HG03342 (cell line): ENCODE results near the gene RHBDF1.

Experiments used
- ATAC-seq: cut with Tn5 transposase; IDR thresholded peaks from one replicate; pipeline ENCODE4 v1.9.1; 2021; ENCODE audit warnings: mild to moderate bottlenecking, moderate library complexity; ENCODE audit not compliant: unreplicated experiment

Gene RHBDF1

DNA sequence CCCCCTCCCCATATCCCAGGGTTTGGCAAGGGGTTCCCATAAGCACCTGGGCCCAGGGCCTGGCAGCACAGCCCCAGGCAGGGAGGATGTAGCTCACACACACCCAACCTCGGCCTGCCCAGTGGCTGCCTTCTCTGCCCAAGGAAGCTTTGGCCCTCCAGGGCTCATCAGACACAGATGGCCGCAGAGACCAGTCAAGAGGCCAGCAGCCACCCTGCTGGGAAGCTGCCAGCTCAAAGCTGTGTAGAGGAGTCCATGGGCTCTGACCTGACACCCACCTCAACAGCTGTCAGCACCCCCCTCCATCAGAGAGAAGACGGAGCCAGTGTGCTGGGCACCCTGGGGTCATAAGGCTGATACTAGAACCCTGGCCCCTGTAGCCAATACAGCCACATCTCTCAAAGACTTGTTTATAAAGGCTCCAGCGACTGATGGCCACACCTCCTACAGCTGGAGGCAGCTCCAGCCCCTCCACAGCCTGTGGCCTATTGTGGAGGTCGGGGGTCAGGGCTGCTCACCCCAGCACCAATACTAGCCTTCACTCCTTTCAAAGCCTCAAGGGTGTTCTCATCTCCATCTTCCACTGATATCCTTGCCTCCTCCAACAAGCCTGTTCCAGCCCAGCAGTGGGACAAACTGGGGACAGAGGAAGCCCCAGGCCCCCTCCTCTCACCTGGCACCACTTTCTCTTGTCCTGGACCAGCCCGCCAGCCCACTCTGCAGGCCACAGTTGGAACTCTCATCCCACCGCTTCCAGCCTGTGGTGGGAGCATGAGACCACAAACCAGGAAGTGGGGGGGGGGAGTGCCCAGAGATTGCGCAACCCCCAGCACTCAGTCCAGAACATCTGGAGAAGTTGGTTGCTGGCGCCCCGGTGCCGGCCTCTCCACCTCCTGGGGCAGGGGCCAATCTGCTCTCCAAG, 3.4 kb upstream of the RHBDF1 start:
- no peak for ATAC-seq

DNA sequence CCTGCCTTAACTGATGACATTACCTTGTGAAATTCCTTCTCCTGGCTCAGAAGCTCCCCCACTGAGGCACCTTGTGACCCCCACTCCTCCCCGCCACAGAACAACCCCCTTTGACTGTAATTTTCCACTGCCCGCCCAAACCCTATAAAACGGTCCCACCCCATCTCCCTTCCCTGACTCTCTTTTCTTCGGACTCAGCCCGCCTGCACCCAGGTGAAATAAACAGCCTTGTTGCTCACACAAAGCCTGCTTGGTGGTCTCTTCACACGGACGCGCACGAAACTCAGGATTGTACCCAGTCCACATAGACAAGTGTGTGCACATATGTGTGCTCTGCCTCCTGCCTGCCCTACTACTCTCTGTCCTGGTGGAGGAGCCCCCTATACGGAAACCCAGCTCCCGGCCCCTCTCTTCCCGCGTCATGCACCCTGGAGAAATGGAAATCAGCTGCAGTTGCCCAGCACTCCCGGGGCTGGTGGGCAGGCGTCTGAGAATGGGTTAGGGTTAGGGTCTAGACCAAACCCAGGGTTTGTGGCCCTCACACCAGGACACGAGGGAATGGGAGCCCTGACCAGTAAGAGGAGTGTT, 2.4 kb upstream of the RHBDF1 start:
- no peak for ATAC-seq

DNA sequence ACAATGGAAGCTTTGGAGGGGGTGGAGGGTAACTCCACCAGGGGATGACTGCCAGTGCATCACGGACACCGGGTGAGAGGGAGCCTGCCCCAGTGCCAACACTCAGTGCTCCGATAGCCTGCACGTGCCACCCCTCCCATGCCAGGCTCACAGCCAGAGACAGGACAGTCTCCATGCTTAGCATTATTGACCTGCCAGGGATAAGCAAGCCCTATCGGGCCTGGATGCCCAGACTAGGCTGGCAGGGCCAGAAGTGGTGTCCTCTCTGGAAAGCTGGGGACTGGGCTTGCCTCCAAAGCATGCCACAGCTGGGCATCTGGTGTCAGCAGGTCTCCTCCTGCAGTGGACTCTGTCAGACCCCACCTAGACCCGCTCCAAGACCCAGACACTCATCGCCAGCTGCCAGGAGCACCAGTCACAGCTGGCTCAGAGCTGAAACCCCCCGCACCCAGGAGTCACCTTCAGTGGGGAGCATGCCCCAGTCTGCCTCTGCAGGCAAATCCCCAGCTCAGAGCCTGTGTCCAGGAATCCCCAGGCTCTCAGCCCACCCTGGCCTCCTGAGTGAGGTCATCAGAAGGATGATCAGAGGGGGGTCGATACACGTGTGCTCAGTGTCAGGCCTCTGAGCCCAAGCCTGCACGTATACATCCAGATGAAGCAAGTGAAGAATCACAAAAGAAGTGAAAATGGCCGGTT, 1.8 kb upstream of the RHBDF1 start:
- ATAC-seq, result no peak

DNA sequence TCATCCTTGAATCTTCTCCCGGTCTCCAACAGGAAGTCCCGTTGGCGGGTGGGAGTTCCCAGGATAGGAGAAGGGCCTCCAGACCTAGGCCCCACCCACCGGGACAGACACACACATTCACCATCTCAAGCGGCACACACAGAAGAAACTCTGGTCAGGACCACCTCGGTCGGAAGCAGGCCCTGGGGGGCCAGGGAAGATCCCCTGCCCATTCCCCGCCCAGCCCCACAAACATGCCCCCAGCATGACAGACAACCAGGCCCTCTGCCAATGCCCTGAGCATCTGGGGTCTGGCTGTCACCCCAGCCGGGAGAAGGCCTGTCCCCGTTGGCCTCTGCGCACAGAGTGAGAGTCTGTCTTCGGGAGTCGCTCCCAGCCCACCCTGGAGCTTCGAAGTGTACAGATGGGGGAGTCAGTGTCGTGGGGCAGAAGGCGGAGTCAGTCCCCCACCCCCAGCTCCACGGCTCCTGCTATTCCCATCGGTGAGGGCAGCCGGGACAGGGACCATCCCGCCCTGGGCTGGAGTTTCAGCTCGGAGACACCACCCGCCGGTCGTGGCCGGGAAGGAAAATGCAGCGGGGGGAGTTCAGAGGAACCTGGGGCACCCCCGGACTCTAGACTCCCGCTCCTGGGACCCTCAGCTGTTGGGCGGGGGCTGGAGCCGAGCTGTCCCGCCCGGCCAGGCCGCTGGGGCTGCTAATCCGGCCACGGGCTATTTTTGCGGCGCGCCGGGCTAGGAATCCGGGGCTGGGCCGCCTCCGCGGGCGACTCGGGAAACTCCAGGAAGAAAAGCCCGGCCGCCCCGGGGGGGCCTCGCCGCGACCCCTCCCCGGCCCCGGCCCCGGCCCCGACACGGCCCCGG, 660 bp downstream of the RHBDF1 start:
- ATAC-seq, result no peak

DNA sequence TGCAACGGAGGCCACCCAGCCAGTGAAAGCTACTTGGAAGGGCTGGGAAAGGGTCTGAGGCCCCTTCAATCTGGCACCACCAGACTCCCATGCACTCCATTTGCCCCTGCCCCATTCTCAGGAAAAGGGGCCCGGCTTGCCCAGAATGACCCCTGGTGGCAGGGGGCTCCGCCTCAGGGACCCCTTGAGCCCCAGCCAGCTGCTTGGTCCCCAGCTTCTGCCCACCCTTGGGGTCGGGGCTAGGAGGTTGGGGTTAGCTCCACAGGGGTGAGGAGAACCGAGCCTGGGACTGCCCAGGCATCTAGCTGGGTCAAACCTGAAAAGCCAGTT, 1.3 kb downstream of the RHBDF1 start:
- ATAC-seq, result no peak

DNA sequence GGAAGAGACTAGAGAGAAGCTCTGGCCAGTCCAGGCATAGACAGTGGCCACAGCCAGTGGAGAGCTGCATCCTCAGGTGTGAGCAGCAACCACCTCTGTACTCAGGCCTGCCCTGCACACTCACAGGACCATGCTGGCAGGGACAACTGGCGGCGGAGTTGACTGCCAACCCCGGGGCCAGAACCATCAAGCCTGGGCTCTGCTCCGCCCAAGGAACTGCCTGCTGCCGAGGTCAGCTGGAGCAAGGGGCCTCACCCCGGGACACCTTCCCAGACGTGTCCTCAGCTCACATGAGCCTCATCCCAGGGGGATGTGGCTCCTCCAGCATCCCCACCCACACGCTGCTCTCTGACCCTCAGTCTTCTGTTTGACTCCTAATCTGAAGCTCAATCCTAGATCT, 3.2 kb downstream of the RHBDF1 start:
- no peak for ATAC-seq

DNA sequence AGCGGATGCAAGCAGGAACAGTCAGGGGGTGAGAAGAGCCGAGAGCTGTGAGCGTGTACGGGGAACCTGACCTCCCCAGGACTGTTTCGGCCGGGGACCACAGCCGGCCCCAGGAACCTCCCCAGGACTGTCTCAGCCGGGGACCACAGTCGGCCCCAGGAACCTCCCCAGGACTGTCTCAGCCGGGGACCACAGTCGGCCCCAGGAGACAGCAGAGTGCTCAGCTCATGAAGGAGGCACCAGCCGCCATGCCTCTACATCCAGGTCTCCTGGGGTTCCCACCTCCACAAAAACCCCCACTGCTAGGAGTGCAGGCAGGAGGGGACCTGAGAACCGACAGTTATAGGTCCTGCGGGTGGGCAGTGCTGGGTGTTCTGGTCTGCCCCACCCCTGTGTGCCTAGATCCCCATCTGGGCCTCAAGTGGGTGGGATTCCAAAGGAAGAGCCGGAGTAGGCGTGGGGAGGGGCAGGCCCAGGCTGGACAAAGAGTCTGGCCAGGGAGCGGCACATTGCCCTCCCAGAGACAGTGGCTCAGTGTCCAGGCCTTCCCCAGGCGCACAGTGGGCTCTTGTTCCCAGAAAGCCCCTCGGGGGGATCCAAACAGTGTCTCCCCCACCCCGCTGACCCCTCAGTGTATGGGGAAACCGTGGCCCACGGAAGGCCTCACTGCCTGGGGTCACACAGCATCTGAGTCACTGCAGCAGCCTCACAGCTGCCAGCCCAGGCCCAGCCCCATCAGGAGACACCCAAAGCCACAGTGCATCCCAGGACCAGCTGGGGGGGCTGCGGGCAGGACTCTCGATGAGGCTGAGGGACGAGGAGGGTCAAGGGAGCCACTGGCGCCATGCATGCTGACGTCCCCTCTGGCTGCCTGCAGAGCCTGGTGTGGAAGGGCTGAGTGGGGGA, 4.3 kb downstream of the RHBDF1 start:
- no peak for ATAC-seq

DNA sequence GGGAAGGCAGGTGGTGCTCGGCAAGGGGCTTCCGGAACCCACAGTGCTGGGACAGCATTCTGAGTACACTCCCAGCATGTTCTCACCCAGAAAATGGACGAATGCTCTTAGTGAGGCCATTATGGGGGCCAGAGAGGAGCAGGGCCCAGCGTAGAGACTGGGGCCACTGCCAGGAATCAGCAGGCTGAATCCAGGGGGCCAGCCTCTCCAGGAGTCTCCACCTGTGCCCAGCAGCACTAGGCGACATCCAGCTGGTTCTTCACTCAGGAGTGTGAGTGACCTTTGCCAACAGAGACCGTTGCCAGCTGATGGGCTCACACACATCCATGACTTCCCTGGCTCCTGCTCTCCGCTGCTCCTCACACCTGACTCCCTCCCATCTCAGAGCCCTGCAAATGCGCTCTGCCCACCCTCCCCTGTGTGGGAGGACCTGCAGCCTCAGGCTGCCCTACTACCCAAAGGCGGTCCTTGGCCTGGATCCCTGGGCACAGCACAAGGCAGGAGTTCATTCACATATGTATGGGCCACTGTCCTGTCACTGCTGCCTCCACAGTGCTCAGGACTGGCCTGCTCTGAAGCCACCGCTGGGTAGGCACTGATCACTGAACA, 5.1 kb downstream of the RHBDF1 start:
- ATAC-seq, result no peak

DNA sequence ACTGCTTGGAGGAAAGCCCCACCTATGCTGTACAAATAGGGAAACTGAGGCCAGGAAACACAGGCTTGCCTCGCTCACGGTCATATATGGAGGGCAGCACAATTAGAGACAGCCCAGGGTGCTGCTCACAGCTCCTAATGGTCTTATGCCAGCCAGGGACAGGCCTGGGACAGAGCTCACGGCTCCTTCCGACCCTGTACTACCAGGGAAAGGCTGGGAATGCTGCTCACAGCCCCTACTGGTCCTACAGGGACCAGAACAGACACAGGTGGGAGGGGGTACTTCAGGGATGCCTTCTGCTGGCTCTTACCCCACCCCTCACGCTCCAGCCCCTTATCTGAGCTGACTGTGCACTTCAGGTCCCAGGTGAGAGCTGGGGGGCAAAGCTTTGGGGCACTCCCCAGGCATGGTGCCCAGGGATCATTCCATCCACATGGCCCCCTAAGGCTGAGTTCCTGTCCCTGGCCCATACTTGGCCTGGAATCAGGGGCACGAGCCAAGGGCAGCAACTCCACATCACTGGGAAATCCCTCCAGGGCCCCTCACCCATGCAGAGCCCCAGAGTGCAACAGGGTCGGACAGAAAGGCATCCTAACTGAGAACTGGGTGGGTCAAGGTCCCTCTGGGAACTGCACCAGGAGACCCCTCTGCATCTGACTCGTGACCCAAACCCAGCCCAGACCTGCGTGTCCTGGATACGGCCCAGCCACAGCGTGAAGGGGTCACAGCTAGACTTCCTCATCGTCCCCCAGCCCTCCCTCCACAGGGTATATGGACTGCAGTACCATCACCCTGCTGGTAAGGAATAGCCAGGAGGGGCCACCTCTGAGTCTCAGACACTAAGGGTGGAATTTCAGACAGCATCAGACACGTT, 5.9 kb downstream of the RHBDF1 start:
- ATAC-seq, result no peak

DNA sequence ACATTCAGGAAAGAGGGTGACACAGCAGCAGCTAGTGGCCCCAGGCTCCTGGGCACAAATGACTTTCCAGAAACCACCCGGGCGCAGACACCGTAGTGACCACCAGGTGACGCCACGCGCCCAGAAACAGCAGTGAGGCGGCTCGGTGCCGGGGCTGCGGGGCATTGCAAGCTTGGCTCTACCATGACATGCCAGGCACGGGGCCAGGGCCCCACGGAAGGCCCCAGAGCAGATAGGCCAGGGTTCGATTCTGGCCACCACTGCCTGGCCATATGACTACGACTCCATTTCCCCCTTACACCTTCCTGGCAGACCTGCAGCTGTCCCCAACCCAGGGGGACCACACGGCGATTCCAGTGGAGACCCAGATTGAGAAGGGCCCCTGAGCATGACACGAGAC, 6.7 kb downstream of the RHBDF1 start:
- no peak for ATAC-seq

DNA sequence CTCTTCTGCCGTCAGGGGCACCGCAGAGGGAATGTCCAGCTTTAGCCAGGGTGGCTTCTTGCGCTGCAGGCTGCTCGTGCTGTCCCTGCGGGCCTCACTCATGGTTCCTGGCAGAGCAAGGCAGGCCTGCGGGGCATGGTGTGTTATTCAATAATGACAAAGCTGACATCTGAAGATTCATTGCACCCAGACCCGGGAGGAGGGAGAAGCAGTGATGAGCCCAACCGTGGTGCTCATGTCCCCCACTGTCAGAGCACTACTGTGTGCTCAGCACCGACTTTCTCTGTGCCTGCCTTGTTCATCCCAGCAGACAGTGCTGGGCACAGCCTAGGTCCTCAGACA, 7.5 kb downstream of the RHBDF1 start:
- ATAC-seq, result no peak

DNA sequence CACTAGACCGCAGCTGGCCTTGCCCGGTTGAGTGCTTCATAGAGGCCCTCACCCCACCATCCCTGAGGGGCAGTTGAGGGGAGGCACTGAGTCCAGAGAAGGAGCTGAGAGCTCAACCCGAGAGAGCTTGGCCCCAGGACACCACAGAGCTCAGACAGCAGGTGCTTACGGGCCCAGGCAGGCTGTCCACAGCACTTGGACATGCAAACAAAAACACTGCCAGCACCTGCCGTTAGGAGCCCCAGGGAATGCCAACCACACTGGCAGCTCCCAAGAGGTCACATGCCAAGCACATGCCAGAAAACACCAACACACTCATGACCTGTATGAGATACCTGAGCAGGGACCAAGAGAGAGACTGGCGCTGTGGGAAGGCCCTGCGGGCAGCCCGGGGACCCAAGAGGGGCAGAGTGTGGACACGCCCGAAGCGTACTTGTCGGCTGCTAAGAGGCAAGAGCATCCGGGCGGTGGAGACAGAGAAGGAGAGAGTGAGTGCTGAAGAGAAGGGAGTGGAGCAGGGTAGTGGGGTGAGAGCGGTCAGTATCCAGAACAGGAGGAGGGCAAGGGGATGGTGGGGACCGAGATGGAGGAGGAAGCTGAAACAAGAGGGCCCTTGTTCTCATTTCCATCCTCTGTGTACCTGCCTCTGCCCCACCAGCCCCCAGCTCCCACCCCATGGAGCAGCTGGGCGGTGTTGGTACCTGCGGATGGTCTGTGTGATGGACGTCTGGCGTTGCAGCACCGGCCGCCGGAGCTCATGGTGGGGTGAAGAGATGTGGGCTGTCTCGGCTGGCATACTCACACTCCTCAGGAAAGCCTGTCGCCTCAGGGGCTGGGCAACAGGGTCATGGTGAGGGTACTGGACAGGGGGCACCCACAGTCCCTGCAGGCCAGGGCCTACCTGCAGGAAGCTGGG, 8.2 kb downstream of the RHBDF1 start:
- ATAC-seq, result no peak

DNA sequence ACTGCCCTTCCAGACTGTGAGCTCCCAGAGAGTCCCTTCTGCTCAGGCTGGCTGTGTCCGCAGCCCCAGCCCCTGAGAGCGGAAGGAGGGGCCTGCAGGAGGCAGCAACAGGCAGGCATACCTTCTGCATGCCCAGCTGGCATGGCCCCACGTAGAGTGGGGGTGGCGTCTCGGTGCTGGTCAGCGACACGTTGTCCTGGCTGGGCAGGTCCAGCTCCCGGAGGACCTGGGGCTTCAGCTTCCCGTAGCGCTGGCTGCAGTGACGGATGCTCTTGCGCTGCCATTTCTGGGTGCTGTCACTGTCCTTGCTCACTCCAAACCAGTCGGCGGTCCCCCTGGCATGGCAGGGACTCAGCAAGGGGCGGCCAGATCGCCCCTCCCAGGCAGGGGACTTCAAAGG, 9.0 kb downstream of the RHBDF1 start:
- no peak for ATAC-seq

DNA sequence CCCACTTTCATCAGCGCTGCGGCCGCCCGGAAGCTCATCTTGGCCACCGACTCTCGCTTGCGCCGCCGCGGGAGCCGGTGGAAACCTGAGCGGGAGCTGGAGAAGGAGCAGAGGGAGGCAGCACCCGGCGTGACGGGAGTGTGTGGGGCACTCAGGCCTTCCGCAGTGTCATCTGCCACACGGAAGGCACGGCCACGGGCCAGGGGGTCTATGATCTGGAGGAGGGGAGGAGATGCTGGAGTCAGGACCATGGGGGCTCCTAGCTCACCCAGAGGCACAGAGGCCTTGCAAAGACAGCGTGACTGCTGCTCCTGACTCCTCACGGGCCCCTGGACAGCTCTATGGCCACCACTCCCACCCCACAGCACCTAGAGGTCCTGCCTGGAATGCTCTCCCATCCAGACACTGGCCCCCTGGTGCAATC, 9.5 kb downstream of the RHBDF1 start:
- no peak for ATAC-seq

DNA sequence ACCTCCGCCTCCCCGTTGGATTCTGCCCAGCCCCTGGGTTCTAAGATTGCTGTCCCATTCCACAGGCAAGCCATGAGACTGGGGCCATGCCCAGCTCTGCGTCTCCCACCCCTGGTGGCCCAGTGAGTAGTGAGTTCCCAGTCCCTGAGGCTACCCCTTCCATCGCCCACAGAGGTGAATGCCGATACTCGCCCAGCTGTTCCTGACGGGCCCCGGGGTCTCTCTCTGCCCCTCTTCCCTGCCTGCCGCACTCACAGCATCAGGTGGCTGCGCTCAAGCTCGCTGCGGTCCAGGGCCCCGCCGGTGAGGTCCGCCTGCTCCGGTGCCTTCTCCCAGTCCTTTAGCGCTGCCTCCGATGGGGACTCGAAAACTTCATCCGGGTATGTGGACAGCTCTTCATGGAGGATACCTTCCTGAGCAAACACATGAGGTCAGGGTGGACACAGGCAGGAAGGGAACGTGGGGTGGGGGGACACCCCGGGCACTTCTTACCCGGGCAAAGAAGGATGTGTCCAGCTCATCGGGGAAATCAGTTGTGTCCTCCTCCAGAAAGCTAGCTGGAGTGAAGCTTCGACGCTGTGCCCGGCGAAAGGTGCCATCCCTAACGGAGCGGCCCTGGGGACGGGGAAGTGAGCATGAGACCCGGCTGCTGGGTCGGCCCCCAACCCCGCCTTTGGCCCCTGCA, 10.0 kb downstream of the RHBDF1 start:
- no peak for ATAC-seq

DNA sequence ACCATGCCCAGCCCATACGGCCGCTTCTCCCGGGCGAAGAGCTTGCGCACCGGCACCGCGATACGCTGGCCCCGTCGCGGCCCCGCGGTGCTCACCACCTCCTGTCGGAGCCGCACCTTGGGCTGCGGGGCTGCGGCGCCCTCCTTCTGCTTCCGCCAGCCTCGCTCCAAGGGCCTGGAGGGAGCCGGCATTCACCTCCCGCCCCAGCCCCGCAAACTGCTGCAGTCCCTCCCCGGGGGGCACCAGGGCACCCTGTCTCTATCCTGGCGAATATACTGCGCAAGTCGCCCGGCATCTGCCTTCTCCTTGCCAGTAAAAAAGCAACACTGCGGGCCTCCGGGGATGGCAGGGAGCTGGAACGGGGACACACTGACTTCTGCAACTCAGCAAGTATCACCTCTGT, 10.6 kb downstream of the RHBDF1 start:
- ATAC-seq, result no peak
